GM23338 (cell line): ENCODE results near the gene SDR39U1. TPM values are rescaled to one million over a fixed set of nuclear protein-coding genes. Genes with fewer than 3 reads are reported as not detected.

Experiments
- ATAC-seq: fragments of 200-7000 bp; cut with Tn5 transposase; 3 replicates; pipeline ENCODE4 v1.9.1; 2020
- DNase-seq: peaks from one replicate; pipeline ENCODE4 v3.0.0-alpha.2; 2015; ENCODE audit warnings: low spot score
- H2AFZ ChIP-seq: fragments of 200-600 bp; sonication (generic); 2 replicates; pipeline ENCODE4 v1.8.0; 2016; ENCODE audit warnings: antibody characterized with exemption, mild to moderate bottlenecking, moderate library complexity
- H3F3A ChIP-seq: fragments of 200-600 bp; sonication (generic); replicated peaks from 2 replicates; pipeline ENCODE4 v1.8.0; 2017; ENCODE audit warnings: antibody characterized with exemption, mixed run types, low read depth
- H3K27ac ChIP-seq: fragments of 200-600 bp; sonication (generic); 2 replicates; pipeline ENCODE4 v1.6.1; 2016; ENCODE audit warnings: low read depth
- H3K27me3 ChIP-seq: fragments of 200-600 bp; sonication (generic); 2 replicates; pipeline ENCODE4 v1.8.0; 2016; ENCODE audit warnings: mild to moderate bottlenecking, mixed run types, moderate library complexity; ENCODE audit not compliant: insufficient read depth
- H3K36me3 ChIP-seq: fragments of 200-600 bp; sonication (generic); 2 replicates; pipeline ENCODE4 v1.8.0; 2016; ENCODE audit warnings: mild to moderate bottlenecking; ENCODE audit not compliant: insufficient read depth
- H3K4me1 ChIP-seq: fragments of 200-600 bp; sonication (generic); 2 replicates; pipeline ENCODE4 v1.8.0; 2016; ENCODE audit warnings: mild to moderate bottlenecking, moderate library complexity; ENCODE audit not compliant: insufficient read depth
- H3K4me2 ChIP-seq: fragments of 200-600 bp; sonication (generic); 2 replicates; pipeline ENCODE4 v1.7.1; 2017; ENCODE audit warnings: mixed run types
- H3K4me3 ChIP-seq: fragments of 200-600 bp; sonication (generic); 2 replicates; pipeline ENCODE4 v1.6.1; 2016; ENCODE audit warnings: mixed run types
- H3K79me2 ChIP-seq: fragments of 200-600 bp; sonication (generic); replicated peaks from 2 replicates; pipeline ENCODE4 v1.8.0; 2017; ENCODE audit warnings: mild to moderate bottlenecking; ENCODE audit not compliant: insufficient read depth
- H3K9me2 ChIP-seq: fragments of 200-600 bp; sonication (generic); 2 replicates; pipeline ENCODE4 v1.8.0; 2017; ENCODE audit not compliant: insufficient read depth
- H4K20me1 ChIP-seq: fragments of 200-600 bp; sonication (generic); replicated peaks from 2 replicates; pipeline ENCODE4 v1.8.0; 2017; ENCODE audit warnings: mild to moderate bottlenecking; ENCODE audit not compliant: insufficient read depth
- H3K27ac Mint-ChIP-seq: 2 replicates; pipeline ENCODE4 v1.8.0; 2020; ENCODE audit warnings: inconsistent platforms, mild to moderate bottlenecking, moderate library complexity, mixed read lengths
- H3K27me3 Mint-ChIP-seq: 3 replicates; pipeline ENCODE4 v1.8.0; 2022; ENCODE audit warnings: low read depth, mild to moderate bottlenecking, moderate library complexity, mixed read lengths, inconsistent platforms; ENCODE audit not compliant: insufficient read depth, poor library complexity
- H3K36me3 Mint-ChIP-seq: 3 replicates; pipeline ENCODE4 v1.8.0; 2021; ENCODE audit warnings: low read depth, mild to moderate bottlenecking, inconsistent platforms, moderate library complexity, mixed read lengths
- H3K4me1 Mint-ChIP-seq: 3 replicates; pipeline ENCODE4 v1.8.0; 2020; ENCODE audit warnings: mild to moderate bottlenecking, inconsistent platforms, mixed read lengths
- H3K4me3 Mint-ChIP-seq: 3 replicates; pipeline ENCODE4 v1.8.0; 2021; ENCODE audit warnings: moderate library complexity, mild to moderate bottlenecking, inconsistent platforms, mixed read lengths
- H3K9me3 Mint-ChIP-seq: 3 replicates; pipeline ENCODE4 v1.8.0; 2020; ENCODE audit warnings: moderate library complexity, mild to moderate bottlenecking, inconsistent platforms, mixed read lengths
- NANOG ChIP-seq: IDR thresholded peaks from 2 replicates; pipeline ENCODE4 v1.6.1; 2016; ENCODE audit warnings: antibody characterized with exemption, borderline replicate concordance
- STAT1 ChIP-seq: IDR thresholded peaks from one replicate; pipeline ENCODE4 v1.6.1; 2016; ENCODE audit warnings: antibody characterized with exemption; ENCODE audit not compliant: unreplicated experiment
- polyA plus RNA-seq: library from polyadenylated mRNA; unstranded; fragments of >200 nt; fragmentation: Nextera tagmentation; extraction: Ambion mirVana; gene quantifications from 2 replicates; pipeline ENCODE4 v1.2.1, GENCODE V29; 2016
- total RNA-seq: library from RNA; depleted of rRNA; stranded (reverse); fragments of >200 nt; shearing (Covaris generic); gene quantifications from 2 replicates; pipeline ENCODE4 v1.2.3, GENCODE V29; 2014
- TF ChIP-seq, protein P1 (sequence below): IDR thresholded peaks from one replicate; pipeline ENCODE4 v1.6.1; 2018; ENCODE audit warnings: antibody characterized with exemption; ENCODE audit not compliant: unreplicated experiment
- TF ChIP-seq, protein P2 (sequence below), 2 experiments: fragments of 200-600 bp in 1 of 2; sonication (generic) in 1 of 2; conservative IDR thresholded peaks; 2 replicates each; pipeline versions ENCODE4 v1.5.1 to v1.6.1; 2016 to 2017; ENCODE audit warnings: antibody characterized with exemption in 2 of 2, low read depth in 2 of 2, mild to moderate bottlenecking in 2 of 2, moderate library complexity in 1 of 2

SDR39U1 gene
- total and polyA plus RNA-seq, 2 experiments from 2014 or later = 22.9 to 66.5 TPM

DNA sequence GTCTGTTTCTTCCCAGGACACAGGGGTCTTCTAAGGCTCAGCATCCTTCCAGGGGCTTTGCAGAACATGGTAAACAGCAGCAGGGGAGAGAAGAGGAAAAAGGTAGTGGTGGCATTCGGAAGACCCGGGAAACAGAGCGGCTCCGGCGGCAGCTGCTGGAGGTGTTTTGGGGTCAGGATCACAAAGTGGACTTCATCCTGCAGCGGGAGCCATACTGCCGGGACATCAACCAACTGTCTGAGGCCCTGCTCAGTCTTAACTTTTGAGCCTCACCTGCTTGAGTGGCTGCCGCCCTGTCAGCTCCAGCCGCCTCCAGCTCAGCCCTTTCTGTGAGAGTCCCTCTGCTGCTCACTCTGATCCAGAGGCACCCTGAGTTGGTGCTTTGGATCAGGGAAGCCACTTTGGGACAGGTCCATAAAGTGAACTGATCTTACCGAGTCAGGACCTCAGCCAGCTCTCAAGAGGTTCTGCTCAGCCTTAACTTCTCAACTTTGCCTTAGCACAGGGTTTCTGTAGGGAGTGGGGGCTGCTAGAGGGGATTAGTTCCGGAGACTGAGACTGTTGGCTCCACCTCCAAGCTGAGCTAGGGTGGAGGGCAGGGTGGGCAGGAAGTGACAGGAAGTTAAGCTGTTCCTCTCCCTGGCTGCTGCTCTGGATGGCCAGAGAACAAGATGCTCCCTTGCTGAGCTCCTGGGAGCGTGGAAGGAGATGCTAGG lies 5.4 kb downstream of the SDR39U1 start:
- H3K27me3 ChIP-seq = no peaks in the 10 kb centered on the region
- no peak overlapping the region for H3K4me3 ChIP-seq
- no peak for TF ChIP-seq STAT1
- TF ChIP-seq, protein P1, sequence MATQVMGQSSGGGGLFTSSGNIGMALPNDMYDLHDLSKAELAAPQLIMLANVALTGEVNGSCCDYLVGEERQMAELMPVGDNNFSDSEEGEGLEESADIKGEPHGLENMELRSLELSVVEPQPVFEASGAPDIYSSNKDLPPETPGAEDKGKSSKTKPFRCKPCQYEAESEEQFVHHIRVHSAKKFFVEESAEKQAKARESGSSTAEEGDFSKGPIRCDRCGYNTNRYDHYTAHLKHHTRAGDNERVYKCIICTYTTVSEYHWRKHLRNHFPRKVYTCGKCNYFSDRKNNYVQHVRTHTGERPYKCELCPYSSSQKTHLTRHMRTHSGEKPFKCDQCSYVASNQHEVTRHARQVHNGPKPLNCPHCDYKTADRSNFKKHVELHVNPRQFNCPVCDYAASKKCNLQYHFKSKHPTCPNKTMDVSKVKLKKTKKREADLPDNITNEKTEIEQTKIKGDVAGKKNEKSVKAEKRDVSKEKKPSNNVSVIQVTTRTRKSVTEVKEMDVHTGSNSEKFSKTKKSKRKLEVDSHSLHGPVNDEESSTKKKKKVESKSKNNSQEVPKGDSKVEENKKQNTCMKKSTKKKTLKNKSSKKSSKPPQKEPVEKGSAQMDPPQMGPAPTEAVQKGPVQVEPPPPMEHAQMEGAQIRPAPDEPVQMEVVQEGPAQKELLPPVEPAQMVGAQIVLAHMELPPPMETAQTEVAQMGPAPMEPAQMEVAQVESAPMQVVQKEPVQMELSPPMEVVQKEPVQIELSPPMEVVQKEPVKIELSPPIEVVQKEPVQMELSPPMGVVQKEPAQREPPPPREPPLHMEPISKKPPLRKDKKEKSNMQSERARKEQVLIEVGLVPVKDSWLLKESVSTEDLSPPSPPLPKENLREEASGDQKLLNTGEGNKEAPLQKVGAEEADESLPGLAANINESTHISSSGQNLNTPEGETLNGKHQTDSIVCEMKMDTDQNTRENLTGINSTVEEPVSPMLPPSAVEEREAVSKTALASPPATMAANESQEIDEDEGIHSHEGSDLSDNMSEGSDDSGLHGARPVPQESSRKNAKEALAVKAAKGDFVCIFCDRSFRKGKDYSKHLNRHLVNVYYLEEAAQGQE = no peak
- TF ChIP-seq, protein P2, sequence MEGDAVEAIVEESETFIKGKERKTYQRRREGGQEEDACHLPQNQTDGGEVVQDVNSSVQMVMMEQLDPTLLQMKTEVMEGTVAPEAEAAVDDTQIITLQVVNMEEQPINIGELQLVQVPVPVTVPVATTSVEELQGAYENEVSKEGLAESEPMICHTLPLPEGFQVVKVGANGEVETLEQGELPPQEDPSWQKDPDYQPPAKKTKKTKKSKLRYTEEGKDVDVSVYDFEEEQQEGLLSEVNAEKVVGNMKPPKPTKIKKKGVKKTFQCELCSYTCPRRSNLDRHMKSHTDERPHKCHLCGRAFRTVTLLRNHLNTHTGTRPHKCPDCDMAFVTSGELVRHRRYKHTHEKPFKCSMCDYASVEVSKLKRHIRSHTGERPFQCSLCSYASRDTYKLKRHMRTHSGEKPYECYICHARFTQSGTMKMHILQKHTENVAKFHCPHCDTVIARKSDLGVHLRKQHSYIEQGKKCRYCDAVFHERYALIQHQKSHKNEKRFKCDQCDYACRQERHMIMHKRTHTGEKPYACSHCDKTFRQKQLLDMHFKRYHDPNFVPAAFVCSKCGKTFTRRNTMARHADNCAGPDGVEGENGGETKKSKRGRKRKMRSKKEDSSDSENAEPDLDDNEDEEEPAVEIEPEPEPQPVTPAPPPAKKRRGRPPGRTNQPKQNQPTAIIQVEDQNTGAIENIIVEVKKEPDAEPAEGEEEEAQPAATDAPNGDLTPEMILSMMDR (conservative IDR thresholded peaks at IDR 0.05; ENCODE audit: low read depth in 2 of 2) = peak in 1 of 2 experiments; percentile 11; a peak in 1 of 4 replicates
- peaks cover 8% of the 10 kb centered on the region for H3K4me1 ChIP-seq
- no peaks in the 10 kb centered on the region for H3K9me2 ChIP-seq
- DNase-seq (peak; percentile 9), ATAC-seq (no peak)
- Mint-ChIP-seq H3K4me3 (no peak overlapping the region), H3K9me3 (no peaks in the 10 kb centered on the region), H3K27ac (no peak overlapping the region), H3K36me3 (peaks cover 43% of the 10 kb centered on the region), H3K4me1 (peaks cover 9% of the 10 kb centered on the region; the same call in 2 of the 3 replicates), H3K27me3 (peaks cover 11% of the 10 kb centered on the region)
- H2AFZ ChIP-seq = no peak overlapping the region
- no peak overlapping the region for H3K4me2 ChIP-seq
- no peak overlapping the region for H3K27ac ChIP-seq
- H3K36me3 ChIP-seq = peaks cover 7% of the 10 kb centered on the region; the same call in 1 of the 2 replicates
- H4K20me1 ChIP-seq = no peaks in the 10 kb centered on the region; the same call in 1 of the 2 replicates
- peaks cover 10% of the 10 kb centered on the region; the same call in 1 of the 2 replicates for H3K79me2 ChIP-seq
- H3F3A ChIP-seq = peaks cover 7% of the 10 kb centered on the region; the same call in 1 of the 2 replicates

DNA sequence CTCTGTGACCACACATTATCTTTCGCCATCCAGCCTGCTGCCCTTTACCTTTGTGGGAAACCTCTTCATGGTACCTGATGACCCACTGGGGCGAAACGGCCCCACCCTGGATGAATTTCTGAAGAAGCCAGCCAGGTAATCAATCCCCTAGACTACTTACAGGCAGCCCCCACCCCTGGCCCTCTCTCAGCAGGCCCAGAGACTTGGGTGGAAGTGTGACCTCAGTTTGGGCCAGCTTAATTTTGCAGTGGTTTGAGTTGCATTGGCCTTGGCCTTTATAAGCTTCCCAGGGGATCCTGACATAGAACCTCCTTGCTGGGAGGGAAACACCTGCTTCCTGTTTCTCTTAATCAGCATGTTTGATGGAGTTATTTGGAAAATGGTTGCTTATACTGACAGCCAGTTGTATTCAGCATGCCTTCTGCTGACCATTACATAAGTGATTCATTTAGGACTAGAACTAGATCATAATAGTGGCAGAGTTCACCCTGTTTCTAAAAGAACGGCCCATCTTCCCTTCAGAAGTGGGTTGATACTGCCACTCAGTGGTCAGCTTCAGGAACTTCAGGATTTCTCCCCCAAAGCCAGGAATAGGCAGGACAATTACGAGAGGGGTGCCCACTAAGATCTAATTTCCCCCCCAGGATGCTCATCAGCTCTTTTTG lies 6.1 kb downstream of the SDR39U1 start:
- no peaks in the 10 kb centered on the region for H3K27me3 ChIP-seq
- DNase-seq (peak; percentile 77), ATAC-seq (peak; percentile 53)
- no peak overlapping the region for H3K27ac Mint-ChIP-seq
- H2AFZ ChIP-seq = no peak overlapping the region
- no peaks in the 10 kb centered on the region for H3K9me2 ChIP-seq
- peaks cover 5% of the 10 kb centered on the region for H3K4me1 ChIP-seq
- H3K4me1 Mint-ChIP-seq = peaks cover 9% of the 10 kb centered on the region; the same call in 2 of the 3 replicates
- H3K4me3 ChIP-seq = no peak overlapping the region
- peaks cover 11% of the 10 kb centered on the region for H3K27me3 Mint-ChIP-seq
- H3K4me3 Mint-ChIP-seq = no peak overlapping the region
- peaks cover 43% of the 10 kb centered on the region for H3K36me3 Mint-ChIP-seq
- TF ChIP-seq NANOG = no peak
- TF ChIP-seq, protein P2 (conservative IDR thresholded peaks at IDR 0.05; ENCODE audit: low read depth in 2 of 2) = peak; percentile 84 to 86
- peaks cover 7% of the 10 kb centered on the region; the same call in 1 of the 2 replicates for H3K36me3 ChIP-seq
- H3K4me2 ChIP-seq = no peak overlapping the region
- H4K20me1 ChIP-seq = no peaks in the 10 kb centered on the region; the same call in 1 of the 2 replicates
- H3K9me3 Mint-ChIP-seq = no peaks in the 10 kb centered on the region
- no peak overlapping the region for H3K27ac ChIP-seq
- peaks cover 8% of the 10 kb centered on the region; the same call in 1 of the 2 replicates for H3K79me2 ChIP-seq
- H3F3A ChIP-seq = peaks cover 4% of the 10 kb centered on the region; the same call in 1 of the 2 replicates
